Activated T-cell treated with anti-CD3 and anti-CD28 coated beads, Interleukin-2, amount 50 U/mL, for 48 hours (primary cell): ENCODE measurements around the gene SUPT4H1.
"Not testable (repeated sequence)": the region's sequence is repeated elsewhere in the genome, so short reads cannot be mapped to it uniquely, and the experiment has no call there.

Experiments
- DNase-seq, 2 experiments: peaks; one replicate each; pipeline ENCODE4 v3.0.0-alpha.2; 2020

SUPT4H1 gene

GRCh38 chr17:58351831-58352595, at the start of gene SUPT4H1:
Gene SUPT4H1 (minus strand): TSS chr17:58352201. CDS start chr17:58352135, 66 bp downstream.
- peak; percentile 92 to 95 for DNase-seq

- no peak for DNase-seq
Measured at GRCh38 chr17:58401287-58401686, 49.3 kb upstream of the SUPT4H1 start.

- DNase-seq = no peak
Measured at GRCh38 chr17:58400826-58401225, 48.8 kb upstream of the SUPT4H1 start.

- no peak for DNase-seq
Measured at GRCh38 chr17:58399974-58400373, 48.0 kb upstream of the SUPT4H1 start.

GRCh38 chr17:58398574-58399266, 46.7 kb upstream of the SUPT4H1 start:
- no peak for DNase-seq

- DNase-seq = not testable (repeated sequence)
Measured at GRCh38 chr17:58397421-58397820, 45.4 kb upstream of the SUPT4H1 start.

GRCh38 chr17:58396173-58396572, 44.2 kb upstream of the SUPT4H1 start:
- DNase-seq = no peak

- no peak for DNase-seq
Measured at GRCh38 chr17:58394534-58395223, 42.7 kb upstream of the SUPT4H1 start.

GRCh38 chr17:58391302-58391984, 39.4 kb upstream of the SUPT4H1 start:
- no peak for DNase-seq

- no peak for DNase-seq
Measured at GRCh38 chr17:58390884-58391283, 38.9 kb upstream of the SUPT4H1 start.

- DNase-seq = no peak
Measured at GRCh38 chr17:58388302-58389190, 36.5 kb upstream of the SUPT4H1 start.

- peak in 1 of 2 experiments; percentile 32 for DNase-seq
Measured at GRCh38 chr17:58387834-58388233, 35.8 kb upstream of the SUPT4H1 start.

- no peak for DNase-seq
Measured at GRCh38 chr17:58386708-58387107, 34.7 kb upstream of the SUPT4H1 start.

- no peak for DNase-seq
Measured at GRCh38 chr17:58385359-58385899, 33.4 kb upstream of the SUPT4H1 start.

GRCh38 chr17:58384897-58385296, 32.9 kb upstream of the SUPT4H1 start:
- no peak for DNase-seq

GRCh38 chr17:58383892-58384462, 32.0 kb upstream of the SUPT4H1 start:
- DNase-seq = no peak

GRCh38 chr17:58382872-58383242, 30.9 kb upstream of the SUPT4H1 start:
- DNase-seq = no peak

GRCh38 chr17:58382108-58382871, 30.3 kb upstream of the SUPT4H1 start:
- no peak for DNase-seq

GRCh38 chr17:58381124-58382035, 29.4 kb upstream of the SUPT4H1 start:
- DNase-seq = no peak
